ENCODE data around the gene STARD4.

Gene STARD4, protein sequence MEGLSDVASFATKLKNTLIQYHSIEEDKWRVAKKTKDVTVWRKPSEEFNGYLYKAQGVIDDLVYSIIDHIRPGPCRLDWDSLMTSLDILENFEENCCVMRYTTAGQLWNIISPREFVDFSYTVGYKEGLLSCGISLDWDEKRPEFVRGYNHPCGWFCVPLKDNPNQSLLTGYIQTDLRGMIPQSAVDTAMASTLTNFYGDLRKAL

DNA sequence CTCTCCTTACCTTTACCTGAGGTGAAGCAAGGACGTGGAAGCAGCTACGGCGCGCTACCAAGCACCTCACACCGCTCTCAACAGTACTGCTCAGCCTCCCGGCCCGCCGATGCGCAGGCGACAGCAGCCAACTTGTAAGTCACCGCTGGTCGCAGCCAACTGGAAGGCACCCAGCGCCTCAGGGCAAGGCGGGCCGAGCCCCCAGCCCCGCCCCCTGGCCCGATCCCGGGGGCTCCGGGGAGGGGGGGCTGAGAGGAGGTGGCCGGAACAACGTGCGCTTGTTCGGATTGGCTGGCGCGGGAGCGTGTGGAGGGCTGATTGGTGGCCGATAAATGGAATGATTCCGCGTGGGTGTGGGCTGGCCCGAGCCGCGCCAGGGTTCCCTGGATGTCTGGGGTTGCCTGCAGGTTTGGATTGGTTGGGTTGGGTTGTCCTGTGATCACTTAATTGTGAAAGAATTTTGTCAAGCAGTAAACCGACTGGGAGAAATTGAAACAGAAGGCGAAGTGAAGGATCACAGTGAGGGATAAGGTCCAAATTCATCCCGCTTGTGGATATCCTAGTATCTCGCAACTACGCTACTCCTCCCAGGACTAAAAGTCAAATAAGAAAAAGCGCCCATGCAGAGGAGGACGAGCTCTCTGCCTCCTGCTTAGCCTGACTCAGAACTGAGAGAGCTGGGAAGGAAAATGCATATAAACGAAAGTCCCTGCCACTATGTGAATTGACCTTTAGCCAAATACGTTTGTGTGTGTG is at the start of gene STARD4:
Gene STARD4, minus strand, starts transcription at position 161 of the 756 bp plus-strand sequence. CDS start 5,102 bp downstream, outside the sequence.
- peak; percentile 86 for DNase-seq (ENCODE audit: low read depth)

DNA sequence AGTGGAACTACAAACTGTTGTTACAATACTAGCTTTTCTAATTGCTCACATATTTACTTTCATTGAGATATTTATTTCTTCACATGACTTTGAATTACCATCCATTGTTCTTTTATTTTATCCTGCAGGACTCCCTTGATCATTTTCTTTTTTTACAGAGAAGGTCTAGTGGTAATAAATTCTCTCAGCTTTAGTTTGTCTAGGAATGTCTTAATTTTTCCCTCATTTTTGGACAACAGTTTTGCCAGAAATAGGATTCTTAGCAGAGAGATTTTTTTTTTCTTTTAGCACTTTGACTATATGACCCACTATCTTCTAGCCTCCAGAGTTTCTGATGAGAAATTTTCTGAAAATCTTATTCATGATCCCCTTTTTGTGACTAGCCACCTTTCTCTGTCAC is 47.3 kb upstream of the STARD4 start:
- no peak for DNase-seq (ENCODE audit: low read depth)

DNA sequence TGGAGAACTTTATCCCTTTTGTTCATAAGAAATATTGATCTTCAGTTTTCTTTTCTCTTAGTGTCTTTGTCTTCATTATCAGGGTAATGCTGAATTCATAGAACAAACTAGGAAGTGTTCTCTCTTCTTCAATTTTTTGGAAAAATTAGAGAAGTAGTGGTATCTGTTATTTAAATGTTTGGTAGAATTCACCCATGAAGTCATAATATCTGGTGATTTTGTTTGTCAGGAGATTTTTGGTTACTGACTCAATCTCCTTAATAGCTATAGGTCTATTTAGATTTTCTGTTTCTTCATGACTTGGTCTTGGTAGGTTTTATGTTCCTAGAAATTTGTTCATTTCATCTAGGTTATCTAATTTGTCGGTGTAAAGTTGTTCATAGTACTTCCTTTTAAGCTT is 45.4 kb upstream of the STARD4 start:
- no peak for DNase-seq (ENCODE audit: low read depth)

DNA sequence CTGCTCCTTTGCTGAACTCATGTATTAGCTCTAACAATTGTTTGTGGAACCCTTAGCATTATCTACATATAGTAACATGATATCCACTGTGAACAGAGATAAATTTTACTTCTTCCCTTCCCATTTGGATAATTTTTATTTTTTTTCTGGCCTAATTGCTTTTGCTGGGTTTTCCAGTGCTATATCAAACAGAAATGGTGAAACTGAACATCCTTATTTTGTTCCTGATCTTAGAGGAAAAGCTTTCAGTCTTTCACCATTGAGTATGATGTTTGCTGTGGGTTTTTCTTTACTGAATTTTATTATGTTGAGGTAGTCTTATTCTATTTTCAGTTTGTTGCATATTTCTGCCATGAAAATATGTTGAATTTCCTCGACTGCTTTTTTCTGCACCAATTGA is 44.8 kb upstream of the STARD4 start:
- no peak for DNase-seq (ENCODE audit: low read depth)

DNA sequence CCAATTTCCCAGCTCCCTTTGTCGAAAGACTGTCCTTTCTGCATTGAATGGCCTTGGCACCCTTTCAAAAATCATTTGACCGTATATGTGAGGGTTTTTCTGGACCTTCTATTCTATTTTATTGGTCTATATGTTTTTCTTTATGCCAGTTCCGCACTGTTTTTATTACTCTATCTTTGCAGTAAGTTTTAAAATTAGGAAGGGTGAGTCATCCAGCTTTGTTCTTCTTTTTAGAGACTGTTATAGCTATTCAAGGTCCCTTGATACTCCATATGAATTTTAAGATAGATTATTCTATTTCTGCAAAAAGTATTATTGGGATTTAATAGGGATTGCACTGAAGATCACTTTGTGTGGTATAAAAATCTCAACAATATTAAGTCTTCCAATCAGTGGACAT is 44.2 kb upstream of the STARD4 start:
- no peak for DNase-seq (ENCODE audit: low read depth)

DNA sequence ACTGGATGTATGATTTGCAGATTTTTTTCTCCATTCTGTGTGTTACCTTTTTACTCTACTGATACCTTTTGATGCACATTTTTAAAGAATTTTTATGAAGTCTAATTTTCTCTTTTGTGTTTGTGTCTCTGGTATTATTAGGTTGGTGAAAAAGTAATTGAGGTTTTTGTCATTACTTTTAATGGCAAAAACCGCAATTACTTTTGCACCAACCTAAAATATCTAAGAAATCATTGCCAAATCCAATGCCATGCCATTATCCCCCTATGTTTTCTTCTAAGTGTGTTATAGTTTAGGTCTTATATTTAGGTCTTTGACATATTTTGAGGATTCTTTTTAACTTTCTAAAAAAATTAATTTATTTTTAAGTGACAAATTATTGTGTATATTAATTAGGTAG is 43.4 kb upstream of the STARD4 start:
- DNase-seq (ENCODE audit: low read depth) = no peak

DNA sequence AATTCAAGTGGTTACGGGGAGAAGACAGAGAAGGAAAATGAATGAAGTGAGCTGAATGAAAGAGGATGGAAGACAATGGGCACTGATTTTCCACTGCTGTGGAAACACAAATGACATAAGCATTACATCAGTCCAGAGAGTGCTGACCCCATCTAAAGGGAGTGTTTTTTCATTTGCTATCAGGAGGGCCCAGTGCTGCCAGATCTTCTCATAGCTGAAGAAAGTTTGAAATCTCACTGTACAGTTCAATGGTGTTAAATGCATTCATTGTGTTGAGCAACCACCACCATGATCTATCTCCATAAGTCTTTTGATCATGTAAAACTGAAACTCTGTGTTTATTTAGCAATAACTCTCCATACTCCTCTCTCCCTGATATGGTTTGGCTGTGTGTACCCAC is 41.5 kb upstream of the STARD4 start:
- DNase-seq (ENCODE audit: low read depth) = no peak

DNA sequence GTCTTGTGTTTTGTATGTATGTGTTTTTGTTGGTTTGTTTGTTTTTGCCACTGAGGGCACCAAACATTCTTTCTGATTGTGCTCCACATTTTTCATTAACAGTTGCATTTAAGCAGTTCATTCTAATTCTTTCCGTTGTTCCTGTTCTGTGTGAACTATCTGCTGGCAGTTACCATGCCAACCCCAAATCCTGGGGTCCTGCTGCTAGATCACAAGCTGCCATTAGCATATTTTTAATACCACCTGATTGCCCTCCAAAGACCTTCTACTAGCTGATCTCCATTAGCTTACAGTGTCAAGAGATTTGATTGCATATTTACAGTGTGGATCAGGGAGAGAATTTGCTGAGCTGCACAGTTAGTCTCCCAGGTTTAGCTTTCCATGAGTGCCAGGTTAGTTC is 40.6 kb upstream of the STARD4 start:
- DNase-seq (ENCODE audit: low read depth) = no peak

DNA sequence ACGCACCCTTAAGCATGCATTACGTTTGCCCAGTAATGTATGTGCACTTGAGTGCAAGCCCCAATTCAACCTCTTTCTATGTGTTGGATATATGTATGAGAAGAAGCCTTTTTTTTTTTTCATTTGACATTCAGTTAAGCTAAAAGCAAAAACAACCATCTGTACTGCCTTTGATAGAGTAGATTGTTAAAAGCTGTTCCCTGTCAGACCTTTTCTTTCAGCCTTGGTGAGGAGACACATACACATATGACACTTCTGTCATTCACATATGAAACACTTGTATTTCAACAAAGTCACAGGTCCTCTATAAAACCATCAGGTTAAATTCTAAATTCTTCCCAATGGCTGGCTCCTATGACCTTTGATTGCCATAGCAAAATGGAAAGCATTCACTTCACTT is 40.2 kb upstream of the STARD4 start:
- no peak for DNase-seq (ENCODE audit: low read depth)

DNA sequence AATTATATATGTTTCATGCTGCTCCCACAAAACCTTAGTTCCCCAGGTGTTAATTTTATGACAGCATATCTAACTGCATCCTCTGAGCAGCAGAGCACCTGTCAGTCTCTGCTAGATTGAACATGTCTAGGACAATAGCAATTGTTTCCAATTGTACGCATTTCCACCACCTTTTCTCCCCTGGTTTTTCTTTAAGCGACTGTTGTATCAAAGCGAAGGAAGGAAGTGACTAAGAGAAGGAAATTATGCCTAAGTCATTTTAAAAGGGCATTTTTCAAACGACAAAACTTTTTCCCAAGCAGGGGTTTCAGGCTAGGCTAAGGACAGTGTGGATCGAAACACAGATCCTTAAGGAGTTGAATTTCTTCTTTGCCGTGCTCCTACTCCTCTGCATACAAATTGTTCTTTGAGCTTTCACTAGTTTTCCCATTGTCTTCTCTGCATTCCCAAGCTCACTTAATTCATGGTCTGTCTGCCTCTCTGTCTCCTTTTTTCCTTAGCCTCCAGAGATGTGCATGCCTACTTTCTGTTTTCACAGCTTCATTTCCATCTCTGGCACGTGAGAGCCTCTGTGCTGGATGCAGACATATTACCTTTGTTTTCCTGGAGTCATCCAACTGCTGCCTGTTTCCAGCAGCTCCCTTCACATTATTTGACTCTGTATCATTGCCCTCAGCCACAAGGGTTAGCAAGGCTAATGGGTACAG is 39.4 kb upstream of the STARD4 start:
- DNase-seq (ENCODE audit: low read depth) = no peak

DNA sequence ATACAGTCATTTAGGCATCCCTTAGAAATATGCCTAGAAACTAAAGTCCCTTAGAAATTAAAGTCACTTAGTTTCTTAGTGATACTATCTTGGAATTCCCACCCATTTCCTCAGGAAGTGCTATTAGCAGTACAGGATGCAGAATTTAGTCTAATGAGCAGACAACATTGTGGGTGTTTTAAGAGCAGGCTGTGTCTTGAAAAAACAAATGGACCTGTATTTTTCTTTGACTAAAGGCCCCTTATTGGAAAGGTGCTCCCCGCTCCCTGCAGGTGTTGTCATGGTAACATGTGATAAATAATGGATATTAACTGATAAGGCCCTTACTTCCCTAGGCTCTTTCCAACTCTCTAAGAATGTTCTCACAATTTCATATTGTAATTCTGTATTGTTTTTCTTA is 38.8 kb upstream of the STARD4 start:
- no peak for DNase-seq (ENCODE audit: low read depth)

DNA sequence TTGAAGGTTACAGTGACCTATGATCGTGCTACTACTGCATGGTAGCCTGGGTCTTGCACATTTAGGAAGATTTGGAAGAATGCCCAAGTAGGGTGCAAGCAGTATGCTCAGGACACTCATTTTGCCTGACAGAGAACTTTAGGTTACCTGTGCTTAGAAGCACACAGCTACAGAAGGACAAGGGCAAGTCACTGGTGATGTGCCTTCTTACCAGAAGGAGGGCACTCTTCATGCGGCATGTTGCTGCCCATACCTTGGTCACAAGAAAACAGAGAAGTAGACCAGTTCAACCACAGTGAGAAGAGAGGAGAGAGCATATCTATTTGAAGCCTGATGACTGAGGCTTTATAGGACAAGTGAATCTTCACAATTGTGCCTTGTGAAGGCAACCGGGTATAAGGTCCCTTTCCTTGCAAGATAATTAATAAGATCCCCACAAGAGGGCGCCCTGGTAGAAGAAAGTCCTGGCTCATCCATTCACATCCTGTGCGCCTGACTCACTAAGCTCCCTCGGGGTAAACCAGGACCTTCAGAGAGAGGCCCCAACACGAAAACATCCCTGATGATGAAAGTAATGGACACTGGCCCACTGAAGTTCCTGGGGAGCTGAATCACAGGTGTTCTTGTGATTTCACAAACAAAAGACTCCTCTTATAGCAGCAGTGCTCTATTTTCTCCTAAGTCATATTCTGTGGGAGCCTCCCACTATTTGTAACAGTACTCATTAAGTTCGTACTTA is 38.1 kb upstream of the STARD4 start:
- peak; percentile 48 for DNase-seq (ENCODE audit: low read depth)

DNA sequence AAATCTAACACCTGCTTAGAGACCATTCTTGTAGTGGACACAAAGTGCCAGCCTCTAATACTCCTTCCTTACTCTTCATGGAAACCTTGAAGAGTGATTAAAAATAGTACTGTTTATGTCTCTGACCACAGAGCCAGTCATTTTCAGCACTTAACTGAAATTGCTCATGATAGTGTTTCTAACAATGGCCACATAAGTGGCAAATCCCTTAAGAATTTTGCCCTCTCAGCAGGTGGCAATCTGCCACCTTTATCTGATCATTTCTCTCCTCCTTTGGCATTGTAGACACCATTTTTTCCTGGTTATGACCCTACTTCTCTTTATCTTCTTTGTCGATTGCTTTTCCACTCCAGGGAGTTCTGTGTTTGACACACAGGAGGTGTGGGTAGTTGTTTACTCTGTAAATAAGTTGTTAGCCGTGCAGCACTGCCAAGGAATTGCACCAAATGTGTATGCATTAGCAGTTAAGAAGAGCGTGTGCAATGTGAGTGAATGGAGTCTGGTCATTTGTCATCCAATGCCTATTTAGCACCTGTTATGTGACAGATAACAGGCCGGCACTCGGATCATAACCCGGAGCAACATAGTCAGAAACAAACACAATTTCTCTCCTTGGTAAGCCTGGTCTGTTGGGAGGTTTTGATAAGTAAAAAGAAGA is 36.8 kb upstream of the STARD4 start:
- DNase-seq (ENCODE audit: low read depth) = no peak

DNA sequence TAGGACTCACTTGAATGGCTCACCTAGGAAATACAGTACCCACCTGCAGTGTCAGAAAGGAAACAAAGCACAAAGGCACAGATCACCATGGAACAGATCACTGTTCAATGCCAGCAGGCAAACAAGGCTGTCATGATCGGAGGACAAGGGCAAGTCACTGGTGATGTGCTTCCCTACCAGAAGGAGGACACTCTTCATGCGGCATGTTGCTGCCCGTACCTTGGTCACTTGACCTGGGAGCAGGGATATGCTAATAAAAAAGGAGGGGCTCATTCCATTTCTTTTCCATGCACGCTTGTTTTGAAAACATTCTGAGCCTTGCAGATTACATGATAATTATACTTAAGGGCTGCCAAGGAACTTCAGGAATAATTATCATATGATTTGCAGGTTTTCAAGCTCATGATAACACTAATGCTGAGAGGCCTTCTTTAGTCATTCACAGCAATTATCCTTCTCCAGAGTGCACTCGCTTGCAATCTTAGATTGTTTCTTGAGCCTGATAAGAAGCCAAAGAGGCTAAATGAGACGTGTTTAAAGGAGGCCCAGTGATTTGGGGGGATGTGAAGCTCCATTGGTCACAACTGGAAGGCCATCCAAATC is 36.1 kb upstream of the STARD4 start:
- no peak for DNase-seq (ENCODE audit: low read depth)

DNA sequence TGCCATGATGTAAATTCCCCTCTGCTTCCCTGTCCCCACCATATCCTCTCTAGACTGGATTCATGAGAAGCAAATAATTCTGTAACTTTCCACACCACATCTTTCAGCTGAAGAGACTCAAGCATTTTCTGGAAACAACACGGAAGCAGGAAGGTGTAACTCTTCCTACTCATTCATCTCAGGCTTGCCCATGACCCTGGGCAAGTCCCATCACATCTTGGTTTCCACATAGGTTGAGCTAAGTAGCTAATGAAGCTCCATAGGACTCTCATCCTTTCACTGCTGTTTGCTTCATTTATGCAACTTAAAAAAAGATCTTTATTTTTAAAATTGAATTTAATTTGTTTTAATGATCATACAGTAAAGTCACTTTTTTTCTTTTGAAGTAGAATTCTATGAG is 32.7 kb upstream of the STARD4 start:
- no peak for DNase-seq (ENCODE audit: low read depth)

DNA sequence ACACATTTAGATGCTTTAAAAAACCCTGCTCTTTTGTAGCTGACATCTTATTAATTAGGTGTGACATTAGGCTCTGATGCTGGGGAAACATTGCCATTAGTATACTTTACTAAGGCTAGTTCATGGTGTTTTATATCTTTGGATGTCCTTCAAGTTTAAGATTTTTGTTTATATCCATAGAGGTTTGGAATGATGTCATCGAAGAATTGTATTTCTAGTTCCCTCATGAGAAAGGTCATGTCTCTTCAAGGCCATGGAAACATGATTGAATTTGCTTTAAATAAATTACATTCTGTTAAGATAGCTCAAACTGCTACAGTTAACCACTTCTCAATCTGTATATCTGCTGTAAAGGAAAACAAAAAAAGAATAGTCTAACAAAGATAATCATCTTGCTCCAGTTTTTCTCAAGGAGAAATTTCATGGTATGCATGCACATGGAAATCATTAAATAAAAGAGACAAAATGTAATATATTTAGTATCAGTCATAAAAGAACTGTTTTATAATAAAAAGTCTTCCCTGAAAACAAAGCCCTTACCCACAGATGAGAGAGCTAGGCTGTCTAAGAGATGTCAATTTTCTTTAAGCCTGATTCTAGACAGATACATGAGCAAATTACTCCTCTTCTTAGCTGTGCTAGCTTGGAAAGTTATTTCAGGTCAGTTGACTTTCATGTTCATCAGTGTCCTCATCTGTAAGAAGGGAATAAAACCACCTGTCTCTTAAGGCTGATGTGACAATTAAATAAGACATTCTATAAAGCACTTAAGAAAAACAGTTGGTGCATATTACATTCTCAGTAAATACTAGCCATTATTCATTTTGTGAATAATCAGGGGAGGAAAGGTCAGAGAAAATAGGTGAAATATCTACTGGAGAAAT is 25.0 kb upstream of the STARD4 start:
- no peak for DNase-seq (ENCODE audit: low read depth)

DNA sequence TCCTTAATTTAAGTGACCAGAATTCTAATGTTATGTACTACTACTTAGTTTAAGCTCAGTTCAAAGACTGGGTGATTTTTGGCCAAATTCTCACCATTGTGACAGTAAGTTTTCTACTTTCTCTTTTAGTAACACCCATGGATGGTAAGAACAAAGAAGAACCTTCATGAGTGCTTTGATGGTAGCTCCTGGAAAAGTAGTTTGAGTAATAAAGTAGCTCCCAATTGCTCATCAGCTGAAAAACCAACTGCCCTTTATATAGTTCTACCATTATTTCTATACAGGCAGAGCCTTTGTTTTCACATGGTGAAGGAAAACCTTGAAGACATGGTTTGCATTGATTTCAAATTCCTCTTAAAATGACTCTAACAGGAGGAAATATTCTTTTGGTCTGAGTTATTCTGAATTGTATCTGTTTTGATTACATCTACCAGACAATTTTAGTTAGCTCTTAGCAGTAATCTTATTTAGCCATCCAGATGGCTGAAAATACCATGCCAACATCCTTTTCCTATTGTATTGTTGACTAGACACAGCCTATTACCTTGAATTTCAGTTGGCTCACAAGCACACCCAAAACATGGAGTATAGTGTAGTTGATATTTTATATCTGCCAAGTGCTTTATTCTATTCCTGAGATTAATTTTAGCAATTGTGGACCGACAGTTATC is 23.7 kb upstream of the STARD4 start:
- no peak for DNase-seq (ENCODE audit: low read depth)

DNA sequence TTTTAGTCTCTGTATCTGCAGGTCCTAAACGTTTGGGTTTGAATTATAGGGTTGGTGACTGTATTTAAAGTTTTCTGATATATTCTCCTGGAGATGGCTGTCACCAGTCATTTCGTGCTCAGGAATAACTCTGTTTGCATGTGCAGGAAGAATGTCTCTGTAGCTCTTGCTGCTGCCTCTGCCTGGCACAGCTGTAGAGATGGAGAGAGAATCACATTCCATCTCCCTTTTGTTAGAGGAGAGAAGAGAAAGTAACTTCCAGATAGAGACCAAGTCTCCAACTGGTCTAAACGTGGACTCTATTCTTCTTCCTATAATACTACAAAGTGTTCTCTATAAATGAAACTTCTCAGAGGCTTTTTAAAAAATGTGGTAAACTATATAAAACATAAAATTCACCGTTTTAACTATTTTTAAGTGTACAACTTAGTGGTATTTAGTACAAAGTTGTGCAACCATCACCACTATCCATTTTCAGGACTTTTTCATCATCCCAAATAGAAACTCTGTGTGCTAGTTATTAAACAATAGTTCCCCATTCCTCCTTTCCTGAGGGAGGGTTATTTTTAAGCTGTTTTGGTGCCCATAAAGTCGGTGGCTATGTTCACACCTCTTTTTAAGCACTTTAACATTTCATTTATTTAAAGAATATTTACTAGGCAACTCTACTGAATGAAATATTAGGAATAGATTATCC is 20.7 kb upstream of the STARD4 start:
- DNase-seq (ENCODE audit: low read depth) = no peak

DNA sequence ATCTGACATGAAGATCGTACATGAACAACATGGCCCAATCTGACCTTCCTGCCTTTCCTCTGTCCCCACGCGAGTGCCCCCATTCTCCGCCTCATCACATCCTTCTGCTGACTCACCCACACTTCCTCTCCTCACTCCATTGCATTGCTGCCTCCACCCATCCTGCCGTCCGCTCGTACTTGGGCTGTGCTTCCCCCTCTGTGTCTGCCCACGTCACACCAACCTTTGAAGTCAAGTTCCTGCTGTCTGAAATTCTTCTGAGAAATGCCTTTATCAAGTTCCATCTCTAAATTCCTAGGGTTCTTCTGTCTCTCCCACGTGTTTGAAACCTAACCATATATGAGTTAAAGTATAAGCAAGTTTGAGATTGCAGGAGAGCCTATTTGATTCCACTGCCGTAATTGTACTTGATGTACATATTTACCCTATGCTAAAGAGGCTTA is 18.0 kb upstream of the STARD4 start:
- peak; percentile 43 for DNase-seq (ENCODE audit: low read depth)

All from stimulated activated CD8-positive, alpha-beta memory T cell treated with anti-CD3 and anti-CD28 coated beads, Interleukin-7, amount 100 ng/mL, for 24 hours (primary cell).